PC-9 (cell line): ENCODE results near the gene COL4A2. TPM values are rescaled to one million over a fixed set of nuclear protein-coding genes. Genes with fewer than 3 reads are reported as not detected.

Experiments
- BruUV-seq: library from RNA; stranded (reverse); fragments of 400-500 nt; replicated peaks from 2 replicates; lab custom pipeline; 2021; lab: Mats Ljungman, UMichigan
- CTCF ChIA-PET: fragments of 300-600 bp; sonication (Branson Sonifier 250); formaldehyde crosslinking; loops from one replicate; lab custom pipeline; 2022; ENCODE audit warnings: antibody characterized with exemption; lab: Charles Lee
- POLR2A ChIA-PET: fragments of 300-600 bp; sonication (Branson Sonifier 250); formaldehyde crosslinking; loops from one replicate; lab custom pipeline; 2022; ENCODE audit warnings: antibody characterized with exemption; ENCODE audit not compliant: unreplicated experiment; lab: Charles Lee
- DNase-seq, 2 experiments: peaks; one replicate each; pipeline versions ENCODE4 v3.0.0 to v3.0.0-alpha.2; 2015 to 2022; ENCODE audit warnings: mixed read lengths in 1 of 2
- H2AFZ ChIP-seq: fragments of 200-600 bp; sonication (generic); 2 replicates; pipeline ENCODE4 v1.8.1; 2017; ENCODE audit warnings: antibody characterized with exemption
- H3F3A ChIP-seq: fragments of 200-600 bp; sonication (generic); 2 replicates; pipeline ENCODE4 v1.8.1; 2017; ENCODE audit warnings: antibody characterized with exemption, mild to moderate bottlenecking, low read depth; ENCODE audit not compliant: insufficient read depth
- H3K27ac ChIP-seq: fragments of 200-600 bp; sonication (generic); 2 replicates; pipeline ENCODE4 v1.6.1; 2016; ENCODE audit warnings: mixed run types
- H3K27me3 ChIP-seq: fragments of 200-600 bp; sonication (generic); 2 replicates; pipeline ENCODE4 v1.6.1; 2016; ENCODE audit warnings: low read depth, mixed run types; ENCODE audit not compliant: insufficient read depth
- H3K36me3 ChIP-seq: fragments of 200-600 bp; sonication (generic); 2 replicates; pipeline ENCODE4 v1.6.1; 2016; ENCODE audit warnings: low read depth, mixed run types
- H3K4me1 ChIP-seq: fragments of 200-600 bp; sonication (generic); replicated peaks from 2 replicates; pipeline ENCODE4 v1.6.1; 2016; ENCODE audit warnings: mixed run types; ENCODE audit not compliant: insufficient read depth
- H3K4me2 ChIP-seq: fragments of 200-600 bp; sonication (generic); 2 replicates; pipeline ENCODE4 v1.6.1; 2017; ENCODE audit warnings: mixed run types
- H3K4me3 ChIP-seq: fragments of 200-600 bp; sonication (generic); 2 replicates; pipeline ENCODE4 v1.6.1; 2016; ENCODE audit warnings: mixed run types
- H3K79me2 ChIP-seq: fragments of 200-600 bp; sonication (generic); 2 replicates; pipeline ENCODE4 v1.6.1; 2017; ENCODE audit warnings: low read depth, mixed run types
- H3K9me2 ChIP-seq: fragments of 200-600 bp; sonication (generic); 2 replicates; pipeline ENCODE4 v1.8.1; 2017; ENCODE audit warnings: mild to moderate bottlenecking; ENCODE audit not compliant: insufficient read depth
- H3K9me3 ChIP-seq: fragments of 200-600 bp; sonication (generic); 2 replicates; pipeline ENCODE4 v1.8.1; 2016; ENCODE audit warnings: low read depth; ENCODE audit not compliant: insufficient read depth
- H4K20me1 ChIP-seq: fragments of 200-600 bp; sonication (generic); 2 replicates; pipeline ENCODE4 v1.8.1; 2017; ENCODE audit not compliant: insufficient read depth
- CTCF ChIP-seq: fragments of 200-600 bp; sonication (generic); conservative IDR thresholded peaks from 2 replicates; pipeline ENCODE4 v1.6.1; 2017; ENCODE audit warnings: mixed run types, antibody characterized with exemption, mild to moderate bottlenecking, moderate library complexity
- EZH2 ChIP-seq: fragments of 200-600 bp; sonication (generic); IDR thresholded peaks from 2 replicates; pipeline ENCODE4 v1.8.0; 2017; ENCODE audit warnings: antibody characterized with exemption, low read depth
- intact Hi-C: fragments of 100-400 bp; cut with micrococcal nuclease; formaldehyde crosslinking; loops from one replicate; pipeline ENCODE4 v1.10.0; 2022; ENCODE audit not compliant: unreplicated experiment
- total RNA-seq: library from RNA; stranded (reverse); gene quantifications from 2 replicates; pipeline ENCODE4 v1.2.3, GENCODE V29; 2021

COL4A2 gene
- total RNA-seq, 1 experiment from 2014 or later = 1.2 TPM

GRCh38 chr13:110457361-110457760, 150.3 kb downstream of the COL4A2 start:
- no peak overlapping the region for H3K27ac ChIP-seq
- H2AFZ ChIP-seq = no peak overlapping the region
- BruUV-seq = no TSS peak
- no peaks in the 10 kb centered on the region for H4K20me1 ChIP-seq
- no peaks in the 10 kb centered on the region for H3K27me3 ChIP-seq
- H3K9me3 ChIP-seq = no peaks in the 10 kb centered on the region
- H3K4me1 ChIP-seq = peaks cover 23% of the 10 kb centered on the region
- no peaks in the 10 kb centered on the region for H3K9me2 ChIP-seq
- no peak for DNase-seq
- POLR2A ChIA-PET = interaction anchor here (0.6 kb wide), 1 partner anchor 122 kb away, joined by 3 read pairs; no protein-coding TSS in a partner anchor
- no peaks in the 10 kb centered on the region for H3F3A ChIP-seq
- TF ChIP-seq CTCF = no peak
- no peak for TF ChIP-seq EZH2
- H3K4me3 ChIP-seq = no peak overlapping the region
- CTCF ChIA-PET = no interaction called here
- H3K4me2 ChIP-seq = no peak overlapping the region
- no peaks in the 10 kb centered on the region for H3K36me3 ChIP-seq
- intact Hi-C loops = loop anchor here (5.0 kb wide), 2 partner anchors 120 to 250 kb away; partner anchors contain the start of gene CARS2
- H3K79me2 ChIP-seq = no peaks in the 10 kb centered on the region

- ChIA-PET CTCF (no interaction called here), POLR2A (interaction anchor here (0.5 to 0.6 kb wide), 2 partner anchors 123 to 257 kb away, joined by 3 to 7 read pairs; no protein-coding TSS in a partner anchor)
- Histone ChIP-seq H3K4me2 (no peak overlapping the region), H4K20me1 (no peaks in the 10 kb centered on the region), H3K4me1 (peaks cover 21% of the 10 kb centered on the region), H3K9me2 (no peaks in the 10 kb centered on the region), H3F3A (no peaks in the 10 kb centered on the region), H3K9me3 (no peaks in the 10 kb centered on the region), H3K27ac (no peak overlapping the region), H3K79me2 (no peaks in the 10 kb centered on the region), H3K36me3 (no peaks in the 10 kb centered on the region), H3K27me3 (no peaks in the 10 kb centered on the region), H3K4me3 (no peak overlapping the region), H2AFZ (no peak overlapping the region)
- intact Hi-C loops = loop anchor here (5.0 kb wide), 2 partner anchors 119 to 249 kb away; partner anchors contain the start of gene CARS2
- TF ChIP-seq EZH2 = no peak
- TF ChIP-seq CTCF = no peak
- DNase-seq = no peak
- BruUV-seq = no TSS peak
Measured at GRCh38 chr13:110458017-110458416, 150.9 kb downstream of the COL4A2 start.

GRCh38 chr13:110458594-110459365, 151.7 kb downstream of the COL4A2 start:
- BruUV-seq = no TSS peak
- Histone ChIP-seq H4K20me1 (no peaks in the 10 kb centered on the region), H2AFZ (no peak overlapping the region), H3F3A (no peaks in the 10 kb centered on the region), H3K36me3 (no peaks in the 10 kb centered on the region), H3K27me3 (no peaks in the 10 kb centered on the region), H3K9me3 (no peaks in the 10 kb centered on the region), H3K4me3 (no peak overlapping the region), H3K27ac (no peak overlapping the region), H3K4me1 (peaks cover 13% of the 10 kb centered on the region), H3K4me2 (no peak overlapping the region), H3K79me2 (no peaks in the 10 kb centered on the region), H3K9me2 (no peaks in the 10 kb centered on the region)
- CTCF ChIA-PET = no interaction called here
- TF ChIP-seq EZH2 (no peak), CTCF (no peak)
- intact Hi-C loops = loop anchor here (5.0 kb wide), 2 partner anchors 119 to 249 kb away; partner anchors contain the start of gene CARS2
- DNase-seq = no peak
- POLR2A ChIA-PET = no interaction called here
